Endothelial cell of umbilical vein (primary cell): ENCODE measurements around the gene OR1F1.

Experiments used
- CTCF ChIP-seq, 2 donors: IDR thresholded peaks; 1 replicate in 1 of 2; 2 replicates in 1 of 2; pipeline ENCODE4 v1.5.1; 2011; ENCODE audit warnings: low read length in 2 of 2, mild to moderate bottlenecking in 2 of 2, moderate library complexity in 2 of 2, control low read depth in 1 of 2, inconsistent platforms in 1 of 2, low read depth in 1 of 2; ENCODE audit not compliant: insufficient read depth in 1 of 2; ENCODE audit errors: extremely low read depth in 1 of 2
- POLR2A ChIP-seq: IDR thresholded peaks from 2 replicates; pipeline ENCODE4 v1.6.1; 2012; ENCODE audit warnings: low read depth, mild to moderate bottlenecking, control low read depth, low read length
- POLR2AphosphoS5 ChIP-seq: IDR thresholded peaks from 2 replicates; pipeline ENCODE4 v1.6.1; 2012; ENCODE audit warnings: low read depth, mild to moderate bottlenecking, control low read depth, low read length, moderate library complexity; ENCODE audit not compliant: insufficient read depth

- TF ChIP-seq CTCF (IDR thresholded peaks at IDR 0.05; ENCODE audit: extremely low read depth in 1 of 2, insufficient read depth in 1 of 2, low read depth in 1 of 2, low read length in 2 of 2) (no peak), POLR2A (no peak), POLR2AphosphoS5 (no peak)
These were observed 596 bp downstream of the OR1F1 start for GRCh38 chr16:3188675-3188924.
